ENCODE results near the gene NEK7.
"Not testable (repeated sequence)": the region's sequence is repeated elsewhere in the genome, so short reads cannot be mapped to it uniquely, and the experiment has no call there.

NEK7 gene

GRCh38 chr1:198191117-198191516 lies 34.3 kb downstream of the NEK7 start:
- TF ChIP-seq TAF1 (IDR thresholded peaks at IDR 0.05; ENCODE audit: borderline replicate concordance, low read depth, low read length) = no peak
- no peak for DNase-seq (ENCODE audit: insufficient read length)
- FAIRE-seq = no peak

DNA sequence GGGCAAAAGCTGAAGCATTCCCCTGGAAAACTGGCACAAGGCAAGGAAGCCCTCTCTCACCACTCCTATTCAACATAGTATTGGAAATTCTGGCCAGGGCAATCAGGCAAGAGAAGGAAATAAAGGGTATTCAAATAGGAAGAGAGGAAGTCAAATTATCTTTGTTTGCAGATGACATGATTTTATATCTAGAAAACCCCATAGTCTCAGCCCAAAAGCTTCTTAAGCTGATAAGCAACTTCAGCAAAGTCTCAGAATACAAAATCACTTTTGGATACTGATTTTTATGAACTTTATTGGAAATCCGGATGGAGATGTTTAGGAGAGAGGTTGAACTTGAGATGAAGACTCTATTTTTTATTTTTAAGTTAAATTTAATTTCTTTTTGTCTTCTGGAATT lies 37.1 kb downstream of the NEK7 start:
- DNase-seq (ENCODE audit: insufficient read length); FAIRE-seq: not testable (repeated sequence)

GRCh38 chr1:198196630-198197029 lies 39.8 kb downstream of the NEK7 start:
- FAIRE-seq (no peak), DNase-seq (ENCODE audit: insufficient read length) (no peak)
- TF ChIP-seq POLR2AphosphoS5 (IDR thresholded peaks at IDR 0.05; ENCODE audit: low read depth, low read length) (no peak), TAF1 (IDR thresholded peaks at IDR 0.05; ENCODE audit: borderline replicate concordance, low read depth, low read length) (no peak), POLR2A (IDR thresholded peaks at IDR 0.05; ENCODE audit: low read depth, low read length) (no peak)

DNA sequence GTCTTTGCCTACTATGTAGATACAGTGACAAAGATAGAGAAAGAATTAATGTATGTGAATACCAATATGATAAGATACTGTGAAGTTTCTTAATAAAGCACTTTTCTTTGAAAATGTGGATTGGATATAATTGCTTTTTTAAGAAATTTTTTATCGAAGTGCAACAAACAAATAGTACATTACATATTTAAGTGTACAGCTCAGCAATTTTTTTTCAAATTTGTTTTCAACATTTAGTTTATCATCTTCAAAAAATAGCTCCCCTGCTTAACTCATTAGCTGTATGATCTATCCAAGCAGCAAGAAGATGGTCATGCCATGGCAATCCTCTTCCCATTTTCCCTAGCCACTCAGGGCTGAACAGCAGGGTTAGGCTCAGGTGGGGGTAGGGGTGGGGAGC lies 40.5 kb downstream of the NEK7 start:
- FAIRE-seq (no peak), DNase-seq (ENCODE audit: insufficient read length) (no peak)
- TF ChIP-seq POLR2AphosphoS5 (IDR thresholded peaks at IDR 0.05; ENCODE audit: low read depth, low read length) (no peak), TAF1 (IDR thresholded peaks at IDR 0.05; ENCODE audit: borderline replicate concordance, low read depth, low read length) (no peak), POLR2A (IDR thresholded peaks at IDR 0.05; ENCODE audit: low read depth, low read length) (no peak)

- DNase-seq (ENCODE audit: insufficient read length) = no peak
- no peak for TF ChIP-seq POLR2AphosphoS5 (IDR thresholded peaks at IDR 0.05; ENCODE audit: low read depth, low read length)
- TF ChIP-seq TAF1 (IDR thresholded peaks at IDR 0.05; ENCODE audit: borderline replicate concordance, low read depth, low read length) = no peak
- TF ChIP-seq POLR2A (IDR thresholded peaks at IDR 0.05; ENCODE audit: low read depth, low read length) = no peak
- peak; percentile 63 for FAIRE-seq
Observed at GRCh38 chr1:198199105-198199504, 42.3 kb downstream of the NEK7 start.

- FAIRE-seq = peak; percentile 93
- no peak for TF ChIP-seq POLR2A (IDR thresholded peaks at IDR 0.05; ENCODE audit: low read depth, low read length)
- TF ChIP-seq TAF1 (IDR thresholded peaks at IDR 0.05; ENCODE audit: borderline replicate concordance, low read depth, low read length) = no peak
- TF ChIP-seq POLR2AphosphoS5 (IDR thresholded peaks at IDR 0.05; ENCODE audit: low read depth, low read length) = no peak
- no peak for DNase-seq (ENCODE audit: insufficient read length)
Observed at GRCh38 chr1:198201956-198202784, 45.4 kb downstream of the NEK7 start.

GRCh38 chr1:198203434-198203833 lies 46.6 kb downstream of the NEK7 start:
- no peak for DNase-seq (ENCODE audit: insufficient read length)
- no peak for FAIRE-seq
- no peak for TF ChIP-seq POLR2A (IDR thresholded peaks at IDR 0.05; ENCODE audit: low read depth, low read length)
- TF ChIP-seq TAF1 (IDR thresholded peaks at IDR 0.05; ENCODE audit: borderline replicate concordance, low read depth, low read length) = no peak
- no peak for TF ChIP-seq POLR2AphosphoS5 (IDR thresholded peaks at IDR 0.05; ENCODE audit: low read depth, low read length)

GRCh38 chr1:198205016-198205684 lies 48.4 kb downstream of the NEK7 start:
- TF ChIP-seq POLR2A (IDR thresholded peaks at IDR 0.05; ENCODE audit: low read depth, low read length) (no peak), POLR2AphosphoS5 (IDR thresholded peaks at IDR 0.05; ENCODE audit: low read depth, low read length) (no peak), TAF1 (IDR thresholded peaks at IDR 0.05; ENCODE audit: borderline replicate concordance, low read depth, low read length) (no peak)
- FAIRE-seq (no peak), DNase-seq (ENCODE audit: insufficient read length) (no peak)

GRCh38 chr1:198206292-198206691 lies 49.5 kb downstream of the NEK7 start:
- no peak for TF ChIP-seq POLR2AphosphoS5 (IDR thresholded peaks at IDR 0.05; ENCODE audit: low read depth, low read length)
- no peak for TF ChIP-seq POLR2A (IDR thresholded peaks at IDR 0.05; ENCODE audit: low read depth, low read length)
- no peak for TF ChIP-seq TAF1 (IDR thresholded peaks at IDR 0.05; ENCODE audit: borderline replicate concordance, low read depth, low read length)
- DNase-seq (ENCODE audit: insufficient read length) (no peak), FAIRE-seq (no peak)

- FAIRE-seq (no peak), DNase-seq (ENCODE audit: insufficient read length) (no peak)
- TF ChIP-seq POLR2AphosphoS5 (IDR thresholded peaks at IDR 0.05; ENCODE audit: low read depth, low read length) = no peak
Observed at GRCh38 chr1:198211696-198212095, 54.9 kb downstream of the NEK7 start.

DNA sequence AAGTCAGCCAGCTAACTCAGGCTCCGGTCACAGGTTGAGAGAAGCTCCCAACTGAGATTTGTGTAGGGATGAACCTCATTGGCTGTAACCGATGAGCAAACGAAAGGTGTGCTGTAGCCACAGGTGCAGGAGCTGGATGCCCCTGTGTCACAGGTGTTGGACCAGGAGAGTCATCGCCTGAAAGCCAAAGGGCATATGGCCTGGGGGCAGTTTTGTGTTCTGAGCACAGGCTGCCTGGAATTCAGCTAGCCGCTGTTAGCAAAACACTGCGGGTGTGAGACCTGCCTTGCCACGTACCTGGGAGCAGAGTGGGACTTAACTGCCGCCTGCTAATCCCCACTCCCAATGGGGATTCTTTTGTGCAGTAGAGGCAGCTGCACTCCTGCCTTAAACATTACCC lies 55.3 kb downstream of the NEK7 start:
- no peak for DNase-seq (ENCODE audit: insufficient read length)
- no peak for FAIRE-seq
- no peak for TF ChIP-seq TAF1 (IDR thresholded peaks at IDR 0.05; ENCODE audit: borderline replicate concordance, low read depth, low read length)
- no peak for TF ChIP-seq POLR2A (IDR thresholded peaks at IDR 0.05; ENCODE audit: low read depth, low read length)
- TF ChIP-seq POLR2AphosphoS5 (IDR thresholded peaks at IDR 0.05; ENCODE audit: low read depth, low read length) = no peak

DNA sequence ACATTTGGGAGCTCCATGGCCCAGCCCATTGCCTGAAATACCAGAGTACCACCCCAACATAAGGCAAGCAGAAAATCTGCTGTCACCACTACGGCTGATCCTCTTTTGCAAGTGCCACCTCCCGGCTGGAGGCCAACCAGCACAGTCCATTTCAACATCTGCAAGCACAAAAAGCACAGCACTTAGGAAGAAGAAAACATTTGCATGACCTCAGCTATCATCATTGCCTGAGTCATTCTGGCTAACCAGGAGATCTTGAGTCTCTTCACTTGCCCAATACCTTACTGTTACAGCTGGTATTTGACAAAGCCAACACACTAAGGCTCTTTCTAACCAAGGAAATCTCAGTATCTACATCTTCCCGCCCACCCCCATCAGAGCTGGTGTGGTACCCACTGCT lies 55.9 kb downstream of the NEK7 start:
- DNase-seq (ENCODE audit: insufficient read length) (no peak), FAIRE-seq (no peak)
- TF ChIP-seq TAF1 (IDR thresholded peaks at IDR 0.05; ENCODE audit: borderline replicate concordance, low read depth, low read length) (no peak), POLR2A (IDR thresholded peaks at IDR 0.05; ENCODE audit: low read depth, low read length) (no peak), POLR2AphosphoS5 (IDR thresholded peaks at IDR 0.05; ENCODE audit: low read depth, low read length) (no peak)

All from GM12892 (cell line).